Neutrophil (primary cell): ENCODE measurements around the gene NSD1.
A peak's percentile ranks its signal among the peaks of the same experiment; 100 is the strongest.

Source experiments
- H3K27ac ChIP-seq: fragments of 200-600 bp; sonication (generic); 2 replicates; pipeline ENCODE4 v1.5.1; 2016; ENCODE audit warnings: mild to moderate bottlenecking, moderate library complexity
- H3K27me3 ChIP-seq: fragments of 200-600 bp; sonication (generic); 2 replicates; pipeline ENCODE4 v1.6.0; 2016; ENCODE audit warnings: mild to moderate bottlenecking
- H3K36me3 ChIP-seq: fragments of 200-600 bp; sonication (generic); 2 replicates; pipeline ENCODE4 v1.5.1; 2017
- H3K4me1 ChIP-seq, 2 experiments: fragments of 200-600 bp in 1 of 2; sonication (generic) in 1 of 2; 1 replicate in 1 of 2; 2 replicates in 1 of 2; pipeline versions ENCODE4 v1.5.1 to v1.6.1; 2013 to 2016; ENCODE audit warnings: low read depth in 1 of 2, low read length in 1 of 2, mild to moderate bottlenecking in 1 of 2, moderate library complexity in 1 of 2; ENCODE audit not compliant: control insufficient read depth in 1 of 2, insufficient read depth in 1 of 2
- H3K4me3 ChIP-seq, 2 experiments: fragments of 200-600 bp in 1 of 2; sonication (generic) in 1 of 2; 1 replicate in 1 of 2; 2 replicates in 1 of 2; pipeline ENCODE4 v1.5.1; 2013 to 2016; ENCODE audit warnings: low read depth in 1 of 2, low read length in 1 of 2, mild to moderate bottlenecking in 1 of 2, moderate library complexity in 1 of 2
- H3K9me3 ChIP-seq: fragments of 200-600 bp; sonication (generic); 2 replicates; pipeline ENCODE4 v1.5.1; 2016
- CTCF ChIP-seq: fragments of 200-600 bp; sonication (generic); IDR thresholded peaks from 2 replicates; pipeline ENCODE4 v1.5.1; 2016; ENCODE audit warnings: antibody characterized with exemption

NSD1 gene

DNA sequence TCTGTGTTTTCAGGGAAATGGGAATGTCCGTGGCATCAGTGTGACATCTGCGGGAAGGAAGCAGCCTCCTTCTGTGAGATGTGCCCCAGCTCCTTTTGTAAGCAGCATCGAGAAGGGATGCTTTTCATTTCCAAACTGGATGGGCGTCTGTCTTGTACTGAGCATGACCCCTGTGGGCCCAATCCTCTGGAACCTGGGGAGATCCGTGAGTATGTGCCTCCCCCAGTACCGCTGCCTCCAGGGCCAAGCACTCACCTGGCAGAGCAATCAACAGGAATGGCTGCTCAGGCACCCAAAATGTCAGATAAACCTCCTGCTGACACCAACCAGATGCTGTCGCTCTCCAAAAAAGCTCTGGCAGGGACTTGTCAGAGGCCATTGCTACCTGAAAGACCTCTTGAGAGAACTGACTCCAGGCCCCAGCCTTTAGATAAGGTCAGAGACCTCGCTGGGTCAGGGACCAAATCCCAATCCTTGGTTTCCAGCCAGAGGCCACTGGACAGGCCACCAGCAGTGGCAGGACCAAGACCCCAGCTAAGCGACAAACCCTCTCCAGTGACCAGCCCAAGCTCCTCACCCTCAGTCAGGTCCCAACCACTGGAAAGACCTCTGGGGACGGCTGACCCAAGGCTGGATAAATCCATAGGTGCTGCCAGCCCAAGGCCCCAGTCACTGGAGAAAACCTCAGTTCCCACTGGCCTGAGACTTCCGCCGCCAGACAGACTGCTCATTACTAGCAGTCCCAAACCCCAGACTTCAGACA is 160.4 kb downstream of the NSD1 start:
- H3K27me3 ChIP-seq, result no peaks in the 10 kb centered on the region
- no peak for TF ChIP-seq CTCF
- H3K4me3 ChIP-seq, result no peak overlapping the region
- peak overlapping the region; percentile 95 for H3K27ac ChIP-seq
- peaks cover 64% of the 10 kb centered on the region for H3K36me3 ChIP-seq
- H3K4me1 ChIP-seq, result peaks cover 46% of the 10 kb centered on the region in 2 experiments
- H3K9me3 ChIP-seq, result no peaks in the 10 kb centered on the region

DNA sequence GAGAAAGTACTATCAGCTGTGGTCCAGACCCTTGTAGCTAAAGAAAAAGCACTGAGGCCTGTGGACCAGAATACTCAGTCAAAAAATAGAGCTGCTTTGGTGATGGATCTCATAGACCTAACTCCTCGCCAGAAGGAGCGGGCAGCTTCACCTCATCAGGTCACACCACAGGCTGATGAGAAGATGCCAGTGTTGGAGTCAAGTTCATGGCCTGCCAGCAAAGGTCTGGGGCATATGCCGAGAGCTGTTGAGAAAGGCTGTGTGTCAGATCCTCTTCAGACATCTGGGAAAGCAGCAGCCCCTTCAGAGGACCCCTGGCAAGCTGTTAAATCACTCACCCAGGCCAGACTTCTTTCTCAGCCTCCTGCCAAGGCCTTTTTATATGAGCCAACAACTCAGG is 161.1 kb downstream of the NSD1 start:
- peaks cover 65% of the 10 kb centered on the region for H3K36me3 ChIP-seq
- no peak for TF ChIP-seq CTCF
- no peak overlapping the region for H3K4me3 ChIP-seq
- no peaks in the 10 kb centered on the region for H3K27me3 ChIP-seq
- H3K4me1 ChIP-seq, result peaks cover 52% of the 10 kb centered on the region in 2 experiments
- peak overlapping the region; percentile 95 for H3K27ac ChIP-seq
- H3K9me3 ChIP-seq, result no peaks in the 10 kb centered on the region

GRCh38 chr5:177295924-177296323 is 162.4 kb downstream of the NSD1 start:
- Histone ChIP-seq H3K27me3 (no peaks in the 10 kb centered on the region), H3K27ac (peak overlapping the region; percentile 95), H3K4me1 (peaks cover 65% of the 10 kb centered on the region in 2 experiments), H3K9me3 (no peaks in the 10 kb centered on the region), H3K36me3 (peaks cover 62% of the 10 kb centered on the region), H3K4me3 (peak overlapping the region; percentile 31 to 46)
- TF ChIP-seq CTCF, result no peak

- H3K4me3 ChIP-seq, result peak overlapping the region; percentile 31 to 46
- peaks cover 72% of the 10 kb centered on the region in 2 experiments for H3K4me1 ChIP-seq
- no peaks in the 10 kb centered on the region for H3K9me3 ChIP-seq
- TF ChIP-seq CTCF, result no peak
- peaks cover 62% of the 10 kb centered on the region for H3K36me3 ChIP-seq
- H3K27ac ChIP-seq, result peak overlapping the region; percentile 95
- H3K27me3 ChIP-seq, result no peaks in the 10 kb centered on the region
Measured at GRCh38 chr5:177296581-177296980, 163.0 kb downstream of the NSD1 start.

DNA sequence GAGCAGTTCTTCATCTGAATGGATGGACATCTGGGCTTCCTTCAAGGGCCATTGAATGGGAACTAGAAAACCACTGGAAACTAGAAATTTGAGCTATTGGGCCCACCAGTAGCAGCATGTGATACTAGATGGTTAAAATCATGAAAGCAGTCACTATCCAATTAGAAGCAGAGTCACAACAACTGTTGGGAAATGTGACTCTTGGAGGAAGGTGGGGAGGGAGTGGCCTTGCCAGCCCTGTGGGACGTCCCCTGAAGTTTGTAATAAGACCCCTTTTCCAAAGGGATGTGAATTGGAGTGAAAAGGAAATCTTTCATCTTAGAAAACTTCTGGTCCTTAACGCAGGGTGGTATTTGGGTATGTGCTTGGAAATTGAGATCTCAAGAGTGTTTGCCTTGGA is 164.3 kb downstream of the NSD1 start:
- H3K27ac ChIP-seq, result peak overlapping the region; percentile 95
- H3K27me3 ChIP-seq, result no peaks in the 10 kb centered on the region
- no peaks in the 10 kb centered on the region for H3K9me3 ChIP-seq
- no peak for TF ChIP-seq CTCF
- peaks cover 59% of the 10 kb centered on the region for H3K36me3 ChIP-seq
- no peak overlapping the region for H3K4me3 ChIP-seq
- peaks cover 85% of the 10 kb centered on the region in 2 experiments for H3K4me1 ChIP-seq
